ENCODE measurements around the gene ATP6V1B1.

GRCh38 chr2:70895249-70895648, 40.5 kb upstream of the ATP6V1B1 start:
- TF ChIP-seq REST (IDR thresholded peaks at IDR 0.05; ENCODE audit: low read depth) = no peak
- TF ChIP-seq MAX (IDR thresholded peaks at IDR 0.05) = no peak
- TF ChIP-seq ZBTB7A (IDR thresholded peaks at IDR 0.05; ENCODE audit: low read depth) = no peak
- no peak for TF ChIP-seq EP300 (IDR thresholded peaks at IDR 0.05; ENCODE audit: borderline replicate concordance)
